ENCODE results near the gene BCKDHB.
"Not testable (repeated sequence)": the region's sequence is repeated elsewhere in the genome, so short reads cannot be mapped to it uniquely, and the experiment has no call there.

BCKDHB gene

GRCh38 chr6:80280262-80281010 lies 174.0 kb downstream of the BCKDHB start:
- no peak for DNase-seq (ENCODE audit: extremely low read depth, low read depth)
- no peak for TF ChIP-seq CTCF (IDR thresholded peaks at IDR 0.05; ENCODE audit: low read depth, low read length, missing control alignments)
- H3K4me3 ChIP-seq (replicated peaks; ENCODE audit: low read depth, low read length) = no peak overlapping the region

GRCh38 chr6:80282913-80283554 lies 176.6 kb downstream of the BCKDHB start:
- DNase-seq (ENCODE audit: extremely low read depth, low read depth) = no peak
- no peak for TF ChIP-seq CTCF (IDR thresholded peaks at IDR 0.05; ENCODE audit: low read depth, low read length, missing control alignments)
- H3K4me3 ChIP-seq (replicated peaks; ENCODE audit: low read depth, low read length) = no peak overlapping the region

- TF ChIP-seq CTCF (IDR thresholded peaks at IDR 0.05; ENCODE audit: low read depth, low read length, missing control alignments) = no peak
- DNase-seq (ENCODE audit: extremely low read depth, low read depth) = no peak
- H3K4me3 ChIP-seq (replicated peaks; ENCODE audit: low read depth, low read length) = no peak overlapping the region
Observed at GRCh38 chr6:80287112-80287511, 180.6 kb downstream of the BCKDHB start.

GRCh38 chr6:80287607-80288006 lies 181.1 kb downstream of the BCKDHB start:
- H3K4me3 ChIP-seq (replicated peaks; ENCODE audit: low read depth, low read length) = no peak overlapping the region
- no peak for DNase-seq (ENCODE audit: extremely low read depth, low read depth)
- no peak for TF ChIP-seq CTCF (IDR thresholded peaks at IDR 0.05; ENCODE audit: low read depth, low read length, missing control alignments)

- TF ChIP-seq CTCF (IDR thresholded peaks at IDR 0.05; ENCODE audit: low read depth, low read length, missing control alignments) = no peak
- no peak overlapping the region for H3K4me3 ChIP-seq (replicated peaks; ENCODE audit: low read depth, low read length)
- no peak for DNase-seq (ENCODE audit: extremely low read depth, low read depth)
Observed at GRCh38 chr6:80289727-80290126, 183.3 kb downstream of the BCKDHB start.

- not testable (repeated sequence) for H3K4me3 ChIP-seq (replicated peaks; ENCODE audit: low read depth, low read length); DNase-seq (ENCODE audit: extremely low read depth, low read depth)
Observed at GRCh38 chr6:80294531-80294930, 188.1 kb downstream of the BCKDHB start.

GRCh38 chr6:80302716-80303115 lies 196.2 kb downstream of the BCKDHB start:
- DNase-seq (ENCODE audit: extremely low read depth, low read depth) = no peak
- no peak overlapping the region for H3K4me3 ChIP-seq (replicated peaks; ENCODE audit: low read depth, low read length)
- no peak for TF ChIP-seq CTCF (IDR thresholded peaks at IDR 0.05; ENCODE audit: low read depth, low read length, missing control alignments)
